ENCODE results near the gene CA5A.
"Not testable (repeated sequence)": the region's sequence is repeated elsewhere in the genome, so short reads cannot be mapped to it uniquely, and the experiment has no call there.

Gene CA5A

GRCh38 chr16:87868254-87869029 lies 67.9 kb downstream of the CA5A start:
- peak; percentile 53 for DNase-seq (ENCODE audit: low read depth in 2 of 2)

GRCh38 chr16:87865902-87866555 lies 70.3 kb downstream of the CA5A start:
- not testable (repeated sequence) for DNase-seq (ENCODE audit: low read depth in 2 of 2)

- DNase-seq (ENCODE audit: low read depth in 2 of 2) = no peak
Observed at GRCh38 chr16:87864331-87864989, 71.9 kb downstream of the CA5A start.

- DNase-seq (ENCODE audit: low read depth in 2 of 2) = not testable (repeated sequence)
Observed at GRCh38 chr16:87863327-87863635, 73.0 kb downstream of the CA5A start.

GRCh38 chr16:87862597-87863326 lies 73.6 kb downstream of the CA5A start:
- DNase-seq (ENCODE audit: low read depth in 2 of 2) = not testable (repeated sequence)

GRCh38 chr16:87861300-87862099 lies 74.8 kb downstream of the CA5A start:
- DNase-seq (ENCODE audit: low read depth in 2 of 2) = not testable (repeated sequence)

GRCh38 chr16:87860553-87861299 lies 75.6 kb downstream of the CA5A start:
- DNase-seq (ENCODE audit: low read depth in 2 of 2) = no peak

- not testable (repeated sequence) for DNase-seq (ENCODE audit: low read depth in 2 of 2)
Observed at GRCh38 chr16:87858151-87858993, 78.0 kb downstream of the CA5A start.

- no peak for DNase-seq (ENCODE audit: low read depth in 2 of 2)
Observed at GRCh38 chr16:87856791-87857228, 79.5 kb downstream of the CA5A start.

GRCh38 chr16:87855852-87856715 lies 80.2 kb downstream of the CA5A start:
- DNase-seq (ENCODE audit: low read depth in 2 of 2) = no peak

- DNase-seq (ENCODE audit: low read depth in 2 of 2) = no peak
Observed at GRCh38 chr16:87854907-87855683, 81.2 kb downstream of the CA5A start.

- DNase-seq (ENCODE audit: low read depth in 2 of 2) = no peak
Observed at GRCh38 chr16:87854053-87854906, 82.0 kb downstream of the CA5A start.

- peak; percentile 85 to 88 for DNase-seq (ENCODE audit: low read depth in 2 of 2)
Observed at GRCh38 chr16:87853411-87854052, 82.8 kb downstream of the CA5A start.

GRCh38 chr16:87851601-87852000 lies 84.7 kb downstream of the CA5A start:
- DNase-seq (ENCODE audit: low read depth in 2 of 2) = no peak

- DNase-seq (ENCODE audit: low read depth in 2 of 2) = no peak
Observed at GRCh38 chr16:87851141-87851587, 85.2 kb downstream of the CA5A start.

All from fibroblast of skin of left biceps (primary cell).